ENCODE data around the gene MRPS24. TPM values are rescaled to one million over a fixed set of nuclear protein-coding genes. Genes with fewer than 3 reads are reported as not detected.

Gene MRPS24
- total and polyA plus RNA-seq, 10 of the 15 experiments (the other 5 are each of a cell fraction or from before 2014, with no cell fraction given): 27.6 to 164 (median 106) TPM

DNA sequence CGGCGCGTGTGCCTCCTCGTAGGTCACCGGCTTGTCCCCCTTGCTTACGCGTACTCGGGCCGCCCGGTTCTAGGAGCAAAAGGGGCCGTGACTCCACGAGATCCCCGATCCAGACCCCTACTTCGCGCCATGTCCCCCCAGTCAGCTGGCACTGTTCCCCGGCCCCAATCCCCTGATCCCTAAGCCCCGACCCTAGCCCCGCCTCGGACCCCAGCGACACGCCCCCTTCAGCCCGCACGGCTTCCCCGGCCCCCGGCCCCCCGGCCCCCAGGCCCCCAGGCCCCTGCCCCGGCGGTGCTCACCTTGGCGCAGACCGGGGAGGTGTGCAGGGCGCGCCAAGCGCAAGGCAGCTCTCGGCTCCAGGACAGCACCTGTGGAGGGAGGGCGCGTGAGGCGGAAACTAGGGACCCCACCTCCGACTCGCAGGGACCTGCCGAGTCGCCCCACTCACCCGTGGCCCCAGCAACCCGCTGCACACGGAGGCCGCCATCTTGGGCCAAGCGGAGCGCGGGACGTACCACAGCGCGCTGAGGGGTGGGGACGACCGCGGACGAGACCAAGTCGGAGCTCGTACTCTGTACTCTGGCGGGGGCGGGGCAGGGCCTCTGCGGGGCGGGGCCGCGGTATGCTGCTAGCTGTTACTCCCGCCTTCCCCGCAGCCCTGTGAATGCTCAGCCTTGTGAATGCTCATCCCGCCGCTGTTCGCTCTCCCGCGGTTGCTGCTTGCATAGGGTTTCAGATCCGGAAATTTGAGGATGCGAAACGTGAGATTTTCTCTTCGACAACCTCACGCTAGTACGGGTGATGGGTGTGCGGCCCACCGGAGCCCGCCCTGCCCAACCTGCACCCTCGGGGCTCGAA lies at the start of gene MRPS24 (continued):
- TF ChIP-seq CHD2 (IDR thresholded peaks at IDR 0.05; ENCODE audit: borderline replicate concordance, low read depth, low read length) (peak; percentile 63), DPF2 (IDR thresholded peaks at IDR 0.05) (0 out of 2 replicates have a peak, but pooled peaks have one; percentile 26), TCF7 (IDR thresholded peaks at IDR 0.05; ENCODE audit: borderline replicate concordance) (no peak), IRF4 (IDR thresholded peaks at IDR 0.05; ENCODE audit: low read depth, low read length) (no peak), SMAD5 (IDR thresholded peaks at IDR 0.05; ENCODE audit: low read depth) (no peak), RUNX3 (IDR thresholded peaks at IDR 0.05; ENCODE audit: low read length) (peak; percentile 85), ZNF622 (IDR thresholded peaks at IDR 0.05) (no peak), BACH1 (IDR thresholded peaks at IDR 0.05; ENCODE audit: borderline replicate concordance) (peak; percentile 61; the same call in 1 of the 2 replicates), MYC (IDR thresholded peaks at IDR 0.05; ENCODE audit: insufficient read depth, insufficient read length, insufficient replicate concordance, low read length, severe bottlenecking) (no peak), RFX5 (IDR thresholded peaks at IDR 0.05; ENCODE audit: low read depth, low read length) (no peak), JUND (IDR thresholded peaks at IDR 0.05; ENCODE audit: low read depth, low read length) (peak; percentile 98), KDM1A (IDR thresholded peaks at IDR 0.05; ENCODE audit: borderline replicate concordance) (no peak), RAD51 (IDR thresholded peaks at IDR 0.05) (no peak), BHLHE40 (IDR thresholded peaks at IDR 0.05; ENCODE audit: borderline replicate concordance in 1 of 2, low read depth in 2 of 2, low read length in 1 of 2) (peak; percentile 91 to 95), ATF7 (IDR thresholded peaks at IDR 0.05; ENCODE audit: low read depth) (peak; percentile 96)
- TF ChIP-seq, protein P1, sequence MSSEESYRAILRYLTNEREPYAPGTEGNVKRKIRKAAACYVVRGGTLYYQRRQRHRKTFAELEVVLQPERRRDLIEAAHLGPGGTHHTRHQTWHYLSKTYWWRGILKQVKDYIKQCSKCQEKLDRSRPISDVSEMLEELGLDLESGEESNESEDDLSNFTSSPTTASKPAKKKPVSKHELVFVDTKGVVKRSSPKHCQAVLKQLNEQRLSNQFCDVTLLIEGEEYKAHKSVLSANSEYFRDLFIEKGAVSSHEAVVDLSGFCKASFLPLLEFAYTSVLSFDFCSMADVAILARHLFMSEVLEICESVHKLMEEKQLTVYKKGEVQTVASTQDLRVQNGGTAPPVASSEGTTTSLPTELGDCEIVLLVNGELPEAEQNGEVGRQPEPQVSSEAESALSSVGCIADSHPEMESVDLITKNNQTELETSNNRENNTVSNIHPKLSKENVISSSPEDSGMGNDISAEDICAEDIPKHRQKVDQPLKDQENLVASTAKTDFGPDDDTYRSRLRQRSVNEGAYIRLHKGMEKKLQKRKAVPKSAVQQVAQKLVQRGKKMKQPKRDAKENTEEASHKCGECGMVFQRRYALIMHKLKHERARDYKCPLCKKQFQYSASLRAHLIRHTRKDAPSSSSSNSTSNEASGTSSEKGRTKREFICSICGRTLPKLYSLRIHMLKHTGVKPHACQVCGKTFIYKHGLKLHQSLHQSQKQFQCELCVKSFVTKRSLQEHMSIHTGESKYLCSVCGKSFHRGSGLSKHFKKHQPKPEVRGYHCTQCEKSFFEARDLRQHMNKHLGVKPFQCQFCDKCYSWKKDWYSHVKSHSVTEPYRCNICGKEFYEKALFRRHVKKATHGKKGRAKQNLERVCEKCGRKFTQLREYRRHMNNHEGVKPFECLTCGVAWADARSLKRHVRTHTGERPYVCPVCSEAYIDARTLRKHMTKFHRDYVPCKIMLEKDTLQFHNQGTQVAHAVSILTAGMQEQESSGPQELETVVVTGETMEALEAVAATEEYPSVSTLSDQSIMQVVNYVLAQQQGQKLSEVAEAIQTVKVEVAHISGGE (CRISPR knock-in tag; IDR thresholded peaks at IDR 0.05): no peak
- TF ChIP-seq, protein P2, sequence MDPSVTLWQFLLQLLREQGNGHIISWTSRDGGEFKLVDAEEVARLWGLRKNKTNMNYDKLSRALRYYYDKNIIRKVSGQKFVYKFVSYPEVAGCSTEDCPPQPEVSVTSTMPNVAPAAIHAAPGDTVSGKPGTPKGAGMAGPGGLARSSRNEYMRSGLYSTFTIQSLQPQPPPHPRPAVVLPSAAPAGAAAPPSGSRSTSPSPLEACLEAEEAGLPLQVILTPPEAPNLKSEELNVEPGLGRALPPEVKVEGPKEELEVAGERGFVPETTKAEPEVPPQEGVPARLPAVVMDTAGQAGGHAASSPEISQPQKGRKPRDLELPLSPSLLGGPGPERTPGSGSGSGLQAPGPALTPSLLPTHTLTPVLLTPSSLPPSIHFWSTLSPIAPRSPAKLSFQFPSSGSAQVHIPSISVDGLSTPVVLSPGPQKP (IDR thresholded peaks at IDR 0.05; ENCODE audit: low read depth, low read length): no peak
- TF ChIP-seq, protein P3, sequence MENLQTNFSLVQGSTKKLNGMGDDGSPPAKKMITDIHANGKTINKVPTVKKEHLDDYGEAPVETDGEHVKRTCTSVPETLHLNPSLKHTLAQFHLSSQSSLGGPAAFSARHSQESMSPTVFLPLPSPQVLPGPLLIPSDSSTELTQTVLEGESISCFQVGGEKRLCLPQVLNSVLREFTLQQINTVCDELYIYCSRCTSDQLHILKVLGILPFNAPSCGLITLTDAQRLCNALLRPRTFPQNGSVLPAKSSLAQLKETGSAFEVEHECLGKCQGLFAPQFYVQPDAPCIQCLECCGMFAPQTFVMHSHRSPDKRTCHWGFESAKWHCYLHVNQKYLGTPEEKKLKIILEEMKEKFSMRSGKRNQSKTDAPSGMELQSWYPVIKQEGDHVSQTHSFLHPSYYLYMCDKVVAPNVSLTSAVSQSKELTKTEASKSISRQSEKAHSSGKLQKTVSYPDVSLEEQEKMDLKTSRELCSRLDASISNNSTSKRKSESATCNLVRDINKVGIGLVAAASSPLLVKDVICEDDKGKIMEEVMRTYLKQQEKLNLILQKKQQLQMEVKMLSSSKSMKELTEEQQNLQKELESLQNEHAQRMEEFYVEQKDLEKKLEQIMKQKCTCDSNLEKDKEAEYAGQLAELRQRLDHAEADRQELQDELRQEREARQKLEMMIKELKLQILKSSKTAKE (IDR thresholded peaks at IDR 0.05; ENCODE audit: low read depth, poor library complexity, severe bottlenecking): no peak
- TF ChIP-seq, protein P4, sequence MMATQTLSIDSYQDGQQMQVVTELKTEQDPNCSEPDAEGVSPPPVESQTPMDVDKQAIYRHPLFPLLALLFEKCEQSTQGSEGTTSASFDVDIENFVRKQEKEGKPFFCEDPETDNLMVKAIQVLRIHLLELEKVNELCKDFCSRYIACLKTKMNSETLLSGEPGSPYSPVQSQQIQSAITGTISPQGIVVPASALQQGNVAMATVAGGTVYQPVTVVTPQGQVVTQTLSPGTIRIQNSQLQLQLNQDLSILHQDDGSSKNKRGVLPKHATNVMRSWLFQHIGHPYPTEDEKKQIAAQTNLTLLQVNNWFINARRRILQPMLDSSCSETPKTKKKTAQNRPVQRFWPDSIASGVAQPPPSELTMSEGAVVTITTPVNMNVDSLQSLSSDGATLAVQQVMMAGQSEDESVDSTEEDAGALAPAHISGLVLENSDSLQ (IDR thresholded peaks at IDR 0.05): no peak
- TF ChIP-seq, protein P5, sequence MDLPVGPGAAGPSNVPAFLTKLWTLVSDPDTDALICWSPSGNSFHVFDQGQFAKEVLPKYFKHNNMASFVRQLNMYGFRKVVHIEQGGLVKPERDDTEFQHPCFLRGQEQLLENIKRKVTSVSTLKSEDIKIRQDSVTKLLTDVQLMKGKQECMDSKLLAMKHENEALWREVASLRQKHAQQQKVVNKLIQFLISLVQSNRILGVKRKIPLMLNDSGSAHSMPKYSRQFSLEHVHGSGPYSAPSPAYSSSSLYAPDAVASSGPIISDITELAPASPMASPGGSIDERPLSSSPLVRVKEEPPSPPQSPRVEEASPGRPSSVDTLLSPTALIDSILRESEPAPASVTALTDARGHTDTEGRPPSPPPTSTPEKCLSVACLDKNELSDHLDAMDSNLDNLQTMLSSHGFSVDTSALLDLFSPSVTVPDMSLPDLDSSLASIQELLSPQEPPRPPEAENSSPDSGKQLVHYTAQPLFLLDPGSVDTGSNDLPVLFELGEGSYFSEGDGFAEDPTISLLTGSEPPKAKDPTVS (IDR thresholded peaks at IDR 0.05; ENCODE audit: low read depth, low read length): 0 out of 2 replicates have a peak, but pooled peaks have one; percentile 21

All from GM12878 (cell line).